Upper lobe of left lung (tissue), 4 donors: ENCODE results near the gene GSTA5.

Experiments
- CTCF ChIP-seq, 6 experiments: fragments of 450-650 bp in 4 of 6; fragments of 200-600 bp in 2 of 6; sonication (generic) in 2 of 6; IDR thresholded peaks; one replicate each; pipeline ENCODE4 v1.5.1; 2016 to 2019; ENCODE audit warnings: antibody characterized with exemption in 6 of 6
- EP300 ChIP-seq, 4 donors: sonication (generic); formaldehyde crosslinking; IDR thresholded peaks; one replicate each; pipeline ENCODE4 v1.5.1; 2017; ENCODE audit warnings: antibody characterized with exemption in 4 of 4, control low read depth in 2 of 4
- POLR2A ChIP-seq, 4 donors: fragments of 450-650 bp; IDR thresholded peaks; one replicate each; pipeline ENCODE4 v1.5.1; 2016 to 2017; ENCODE audit warnings: antibody characterized with exemption in 4 of 4, mild to moderate bottlenecking in 2 of 4
- POLR2AphosphoS5 ChIP-seq, 2 donors: sonication (generic); formaldehyde crosslinking; IDR thresholded peaks; one replicate each; pipeline ENCODE4 v1.5.1; 2017; ENCODE audit warnings: antibody characterized with exemption in 2 of 2

- TF ChIP-seq CTCF (IDR thresholded peaks at IDR 0.05) (no peak), POLR2A (IDR thresholded peaks at IDR 0.05) (no peak), POLR2AphosphoS5 (IDR thresholded peaks at IDR 0.05) (no peak), EP300 (IDR thresholded peaks at IDR 0.05) (no peak)
These were observed 49.8 kb downstream of the GSTA5 start for GRCh38 chr6:52790861-52791260.
